Measurements from ENCODE around the gene MT1X.

Gene MT1X

GRCh38 chr16:56679818-56680217, 2.5 kb upstream of the MT1X start:
- no peak for DNase-seq

DNA sequence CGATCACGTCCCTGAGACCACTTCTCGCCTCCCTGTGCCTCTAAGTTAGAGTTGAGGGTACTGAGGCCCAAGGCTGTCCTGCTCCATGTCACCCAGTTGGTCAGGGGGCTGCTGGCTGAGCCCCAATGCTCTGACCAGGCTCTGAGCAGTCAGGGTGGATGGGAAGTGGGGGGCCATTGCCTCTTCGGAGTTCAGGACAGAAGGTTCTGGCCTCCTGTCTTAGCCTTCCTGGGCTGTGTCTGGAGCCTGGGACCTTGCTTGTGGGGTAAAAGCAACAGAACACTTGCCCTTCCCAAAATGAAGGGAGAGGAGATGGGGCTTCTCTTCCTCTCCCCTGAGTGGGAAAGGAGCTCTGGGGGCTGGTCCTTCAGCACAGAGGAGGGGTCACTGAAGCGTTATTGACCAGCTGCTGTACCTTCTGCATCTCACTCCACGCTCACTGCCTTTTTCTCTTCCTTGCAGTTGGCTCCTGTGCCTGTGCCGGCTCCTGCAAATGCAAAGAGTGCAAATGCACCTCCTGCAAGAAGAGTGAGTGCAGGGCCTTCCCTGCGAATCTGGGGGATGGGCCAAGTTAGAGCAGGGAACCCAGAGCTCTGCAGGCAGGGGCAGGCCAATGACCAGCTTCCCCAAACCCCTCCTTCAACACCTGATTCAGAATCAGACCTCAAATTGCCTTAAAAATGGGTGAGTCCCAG, 580 bp downstream of the MT1X start:
- no peak for DNase-seq

GRCh38 chr16:56683424-56684172, 1.3 kb downstream of the MT1X start:
- DNase-seq, result no peak

- DNase-seq, result no peak
Measured at GRCh38 chr16:56684256-56684925, 2.1 kb downstream of the MT1X start.

GRCh38 chr16:56684926-56685590, 2.8 kb downstream of the MT1X start:
- no peak for DNase-seq

DNA sequence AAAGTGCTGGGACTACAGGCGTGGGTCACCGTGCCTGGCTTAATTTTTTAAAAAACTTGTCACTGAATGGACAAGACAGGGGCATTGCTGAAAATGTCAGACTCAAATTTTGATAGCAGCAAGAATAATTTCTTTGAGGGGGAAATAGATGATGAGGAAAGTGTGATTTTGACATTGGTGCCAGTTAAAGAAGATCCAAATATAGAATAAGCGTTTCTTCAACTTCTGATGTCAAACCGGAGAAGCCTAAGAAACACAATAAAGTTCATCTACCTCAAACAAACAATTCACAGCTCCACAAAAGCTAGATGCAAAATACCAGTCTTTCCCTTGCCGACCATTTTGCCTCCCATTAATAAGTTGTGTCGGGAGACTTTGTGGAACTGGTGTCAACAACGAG, 4.5 kb downstream of the MT1X start:
- DNase-seq, result no peak

GRCh38 chr16:56688762-56689161, 6.5 kb downstream of the MT1X start:
- no peak for DNase-seq

DNA sequence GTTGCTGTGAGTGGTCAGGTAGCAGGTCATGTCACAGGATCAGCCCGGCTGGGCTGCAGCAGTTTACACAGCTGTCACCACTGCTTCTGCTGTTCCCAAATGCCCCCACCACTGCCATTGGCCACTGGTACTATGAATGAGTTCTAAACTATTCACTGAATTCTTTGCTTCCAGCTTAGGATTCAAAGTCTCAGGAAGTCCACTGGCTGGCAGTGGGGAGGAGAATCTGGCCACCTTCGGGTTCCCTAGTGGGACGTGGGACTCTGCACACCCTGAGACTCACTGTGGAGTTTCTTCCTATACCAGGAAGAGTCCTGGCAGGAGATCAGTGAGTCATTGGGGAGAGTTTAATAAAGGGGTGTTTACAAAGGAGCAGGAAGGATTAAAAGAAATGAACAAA, 6.9 kb downstream of the MT1X start:
- no peak for DNase-seq

DNA sequence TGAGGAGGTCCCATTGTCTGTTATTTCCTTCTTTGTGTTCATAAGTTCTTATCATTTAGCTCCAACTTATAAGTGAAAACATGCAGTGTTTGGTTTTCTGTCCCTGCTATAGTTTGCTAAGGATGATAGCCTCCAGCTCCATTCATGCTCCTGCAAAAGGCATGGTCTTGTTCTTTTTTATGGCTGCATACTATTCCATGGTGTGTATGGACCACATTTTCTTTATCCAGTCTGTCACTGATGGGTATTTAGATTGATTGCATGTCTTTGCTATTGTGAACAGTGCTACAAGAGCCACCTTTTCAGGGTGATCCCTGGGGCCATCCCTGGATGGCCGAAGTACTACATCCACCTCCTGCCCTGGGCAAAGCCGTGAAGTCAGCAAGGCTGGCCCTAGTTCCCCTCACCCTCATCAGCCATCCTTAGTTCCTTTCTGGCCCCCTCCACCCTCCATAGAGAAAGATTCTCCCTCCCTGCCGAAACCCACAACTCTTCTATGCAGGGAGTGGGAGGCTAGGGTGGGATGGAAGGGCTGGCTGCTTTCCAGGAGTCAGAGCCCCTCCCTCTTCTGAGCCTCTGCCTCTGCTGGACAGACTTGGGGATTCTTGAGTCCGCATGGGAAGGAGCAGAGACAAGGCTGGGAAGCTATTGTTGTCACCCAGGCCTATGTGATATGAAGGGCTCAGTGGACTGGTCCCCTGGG, 8.3 kb downstream of the MT1X start:
- no peak for DNase-seq

GRCh38 chr16:56691885-56692284, 9.6 kb downstream of the MT1X start:
- no peak for DNase-seq

- no peak for DNase-seq
Measured at GRCh38 chr16:56695246-56695645, 13.0 kb downstream of the MT1X start.

GRCh38 chr16:56697456-56698155, 15.3 kb downstream of the MT1X start:
- DNase-seq, result no peak

DNA sequence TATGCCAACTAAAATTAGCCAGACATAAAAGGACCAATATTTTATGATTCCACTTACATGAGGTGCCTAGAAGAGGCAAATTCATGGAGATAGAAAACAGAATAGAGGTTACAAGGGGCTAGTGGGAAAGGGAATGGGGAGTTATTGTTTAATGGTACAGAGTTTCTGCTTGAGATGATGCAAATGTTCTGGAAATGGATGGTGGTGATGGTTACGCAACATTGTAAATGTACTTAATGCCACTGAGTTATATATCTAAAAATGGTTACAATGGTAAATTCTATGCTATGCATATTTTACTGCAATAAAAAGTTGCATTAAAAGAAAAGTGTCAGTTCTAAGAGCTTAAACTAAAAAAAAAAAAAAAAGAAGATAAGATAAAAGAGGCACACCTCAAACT, 17.9 kb downstream of the MT1X start:
- no peak for DNase-seq

DNA sequence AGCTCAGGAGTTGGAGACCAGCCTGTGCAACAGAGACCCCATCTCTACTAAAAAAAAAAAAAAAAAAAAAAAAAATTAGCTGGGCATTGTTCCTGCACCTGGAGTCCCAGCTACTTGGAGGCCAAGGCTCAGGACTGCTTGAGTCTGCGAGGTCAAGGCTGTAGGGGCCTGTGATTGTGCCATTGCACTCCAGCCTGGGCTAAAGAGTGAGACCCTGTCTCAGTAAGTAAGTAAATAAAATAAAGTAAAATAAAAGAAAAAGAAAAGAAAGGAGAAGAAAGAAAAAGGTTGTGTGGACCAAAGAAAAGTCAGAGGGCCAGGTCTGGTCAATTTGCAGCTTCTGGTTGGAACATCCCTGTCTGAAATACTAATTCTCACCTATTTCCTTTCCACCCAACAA, 18.4 kb downstream of the MT1X start:
- DNase-seq, result no peak

DNA sequence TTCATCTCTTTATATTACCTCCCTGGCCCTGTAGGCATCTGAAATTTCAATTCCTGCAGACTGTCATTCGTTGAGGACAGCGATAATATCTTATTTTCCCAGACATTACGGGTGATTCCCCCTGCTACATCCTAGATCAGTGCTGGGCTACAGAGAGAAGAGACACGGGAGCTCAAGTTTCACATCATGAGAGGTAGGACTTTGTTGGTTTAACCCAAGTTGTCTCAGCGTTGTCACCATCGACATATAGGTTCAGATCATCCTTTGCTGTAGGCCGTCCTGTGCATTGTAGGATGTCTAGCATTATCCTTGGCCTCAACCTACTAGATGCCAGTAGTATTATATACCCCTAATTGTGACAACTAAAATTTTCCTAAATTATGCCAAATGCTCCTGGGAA, 19.3 kb downstream of the MT1X start:
- DNase-seq, result no peak

GRCh38 chr16:56702836-56703235, 20.6 kb downstream of the MT1X start:
- DNase-seq, result no peak

DNA sequence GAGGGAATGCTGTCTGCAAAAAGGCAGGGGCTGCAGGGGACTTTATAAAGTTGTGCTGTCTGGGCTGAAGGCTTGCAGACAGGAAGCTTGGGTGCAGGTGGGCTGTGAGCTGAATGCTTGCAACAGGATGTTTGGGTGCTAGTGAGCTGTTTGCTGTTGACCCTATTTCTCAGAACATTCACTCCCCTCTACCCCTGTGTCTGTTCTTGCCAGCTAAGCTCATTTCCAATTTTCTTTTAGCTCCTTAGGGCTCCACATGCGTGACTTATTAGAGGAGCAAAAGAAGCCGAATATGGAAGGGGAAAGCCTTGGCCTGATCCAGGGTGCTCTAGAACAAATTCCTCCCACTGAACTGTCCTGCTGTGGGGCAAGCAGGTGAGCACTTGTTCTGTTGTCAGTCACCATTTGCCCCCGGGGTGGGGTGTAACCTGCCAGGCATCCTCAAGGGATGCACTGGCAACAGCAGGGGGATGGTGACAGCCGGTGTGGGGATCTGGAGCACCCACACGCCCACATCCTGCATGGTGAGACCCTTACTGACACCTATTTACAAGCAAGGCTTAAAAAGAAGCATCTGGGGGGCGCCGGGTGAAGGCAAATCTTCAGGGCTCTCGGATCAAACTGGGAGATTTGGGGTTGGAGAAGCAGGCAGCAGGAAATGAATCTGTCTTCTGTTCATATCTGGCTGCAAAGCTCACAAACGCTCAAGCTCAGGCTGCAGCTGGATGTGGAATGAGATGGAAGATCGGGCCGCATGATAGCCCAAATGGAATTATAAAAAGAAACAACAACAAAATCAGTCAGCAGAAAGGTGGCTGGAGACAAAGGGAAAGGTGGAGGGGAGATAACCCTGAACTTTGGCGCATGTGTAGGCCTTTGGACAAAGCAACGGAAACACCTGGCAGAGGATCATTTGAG, 26.5 kb downstream of the MT1X start:
- DNase-seq, result no peak

GRCh38 chr16:56709443-56710040, 27.3 kb downstream of the MT1X start:
- DNase-seq, result no peak

GRCh38 chr16:56710181-56710737, 28.0 kb downstream of the MT1X start:
- DNase-seq, result no peak

DNA sequence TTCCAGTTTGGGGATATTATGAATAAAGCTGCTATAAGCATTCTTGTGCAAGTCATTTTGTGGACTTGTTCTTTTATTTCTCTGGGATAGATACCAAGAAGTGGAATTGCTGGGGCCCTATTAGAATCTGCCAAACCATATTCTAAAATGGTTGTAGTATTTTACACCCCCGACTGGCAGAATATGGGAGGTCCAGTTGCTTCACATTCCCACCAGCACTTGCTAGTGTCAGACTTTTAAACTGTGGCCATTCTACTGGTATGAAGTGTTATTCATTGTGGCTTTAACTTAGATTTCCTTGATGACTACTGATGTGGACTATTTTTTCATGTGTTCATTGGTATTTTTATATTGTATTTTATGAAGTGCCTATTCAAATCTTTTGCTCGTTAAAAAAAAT, 29.6 kb downstream of the MT1X start:
- no peak for DNase-seq

All from hematopoietic multipotent progenitor cell treated with erythropoietin and hydrocortisone succinate and interleukin-3 and kit ligand, for 6 days (in vitro differentiated cells).